Measurements from ENCODE around the gene PLEKHA7. TPM values are rescaled to one million over a fixed set of nuclear protein-coding genes. Genes with fewer than 3 reads are reported as not detected.

PLEKHA7 gene
- polyA plus RNA-seq, 1 of the 3 experiments (the other 2 are of a cell fraction): 0.12 TPM

- Histone ChIP-seq H3K4me2 (no peak overlapping the region), H3K27ac (ENCODE audit: low read depth in 2 of 2, low read length in 1 of 2) (no peak overlapping the region), H4K20me1 (ENCODE audit: insufficient read depth) (no peaks in the 10 kb centered on the region), H3K79me2 (ENCODE audit: insufficient read depth) (no peaks in the 10 kb centered on the region), H3K9me2 (no peaks in the 10 kb centered on the region), H3K4me1 (ENCODE audit: control insufficient read depth in 1 of 2, insufficient read depth in 2 of 2, low read depth in 1 of 2, low read length in 1 of 2) (peaks cover 0 to 6% of the 10 kb centered on the region in 2 experiments; a peak in 1 of 4 replicates), H3K36me3 (replicated peaks in 1 of 2; ENCODE audit: control insufficient read depth in 1 of 2, insufficient read depth in 2 of 2, low read length in 1 of 2) (no peaks in the 10 kb centered on the region), H3K27me3 (ENCODE audit: insufficient read depth) (no peaks in the 10 kb centered on the region), H3K9ac (no peak overlapping the region), H2AFZ (ENCODE audit: low read depth) (no peak overlapping the region), H3F3A (replicated peaks; ENCODE audit: insufficient read depth) (no peaks in the 10 kb centered on the region), H3K4me3 (ENCODE audit: low read depth in 2 of 2, low read length in 1 of 2) (no peak overlapping the region), H3K9me3 (no peaks in the 10 kb centered on the region)
- ChIA-PET POLR2A (no interaction called here), CTCF (interaction anchor here (1.5 to 6.2 kb wide), 2 partner anchors 10 to 17 kb away, joined by 3 to 46 read pairs; no protein-coding TSS in a partner anchor)
- TF ChIP-seq, protein P1, sequence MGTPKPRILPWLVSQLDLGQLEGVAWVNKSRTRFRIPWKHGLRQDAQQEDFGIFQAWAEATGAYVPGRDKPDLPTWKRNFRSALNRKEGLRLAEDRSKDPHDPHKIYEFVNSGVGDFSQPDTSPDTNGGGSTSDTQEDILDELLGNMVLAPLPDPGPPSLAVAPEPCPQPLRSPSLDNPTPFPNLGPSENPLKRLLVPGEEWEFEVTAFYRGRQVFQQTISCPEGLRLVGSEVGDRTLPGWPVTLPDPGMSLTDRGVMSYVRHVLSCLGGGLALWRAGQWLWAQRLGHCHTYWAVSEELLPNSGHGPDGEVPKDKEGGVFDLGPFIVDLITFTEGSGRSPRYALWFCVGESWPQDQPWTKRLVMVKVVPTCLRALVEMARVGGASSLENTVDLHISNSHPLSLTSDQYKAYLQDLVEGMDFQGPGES (IDR thresholded peaks at IDR 0.05; ENCODE audit: low read depth, low read length): no peak
- TF ChIP-seq EP300 (IDR thresholded peaks at IDR 0.05; ENCODE audit: borderline replicate concordance in 1 of 2, low read depth in 1 of 2, low read length in 1 of 2) (no peak), NFIC (IDR thresholded peaks at IDR 0.05; ENCODE audit: borderline replicate concordance) (no peak), MAX (IDR thresholded peaks at IDR 0.05; ENCODE audit: low read depth) (no peak), ZBTB33 (IDR thresholded peaks at IDR 0.05; ENCODE audit: borderline replicate concordance, low read depth) (no peak), NRF1 (IDR thresholded peaks at IDR 0.05; ENCODE audit: low read depth, low read length) (no peak), POLR2AphosphoS5 (IDR thresholded peaks at IDR 0.05; ENCODE audit: low read depth, low read length) (no peak), REST (IDR thresholded peaks at IDR 0.05; ENCODE audit: low read depth, low read length) (no peak), FOXJ3 (CRISPR knock-in tag; IDR thresholded peaks at IDR 0.05) (no peak), RAD21 (IDR thresholded peaks at IDR 0.05; ENCODE audit: low read length) (no peak), YY1 (IDR thresholded peaks at IDR 0.05; ENCODE audit: low read depth) (no peak), TEAD4 (IDR thresholded peaks at IDR 0.05; ENCODE audit: borderline replicate concordance, insufficient read depth) (no peak)
- TF ChIP-seq, protein P2, sequence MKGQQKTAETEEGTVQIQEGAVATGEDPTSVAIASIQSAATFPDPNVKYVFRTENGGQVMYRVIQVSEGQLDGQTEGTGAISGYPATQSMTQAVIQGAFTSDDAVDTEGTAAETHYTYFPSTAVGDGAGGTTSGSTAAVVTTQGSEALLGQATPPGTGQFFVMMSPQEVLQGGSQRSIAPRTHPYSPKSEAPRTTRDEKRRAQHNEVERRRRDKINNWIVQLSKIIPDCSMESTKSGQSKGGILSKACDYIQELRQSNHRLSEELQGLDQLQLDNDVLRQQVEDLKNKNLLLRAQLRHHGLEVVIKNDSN (IDR thresholded peaks at IDR 0.05; ENCODE audit: borderline replicate concordance, low read depth): no peak
- DNase-seq: peak; percentile 1
- WGBS (ENCODE audit: low lambda C conversion rate): 74% methylated on average over 4 of the region's 4 CpGs
These were observed 244.8 kb downstream of the PLEKHA7 start for GRCh38 chr11:16769386-16769785.
